ENCODE data around the gene DAGLA.

The DAGLA gene

GRCh38 chr11:61637277-61637676, 42.9 kb upstream of the DAGLA start:
- DNase-seq, result no peak
- Histone ChIP-seq H3K36me3 (no peaks in the 10 kb centered on the region), H3K4me3 (ENCODE audit: low read depth, low read length) (no peak overlapping the region), H3K9me3 (ENCODE audit: severe bottlenecking) (no peaks in the 10 kb centered on the region), H3K27ac (no peak overlapping the region), H3K27me3 (ENCODE audit: insufficient read depth, low read depth, severe bottlenecking) (no peaks in the 10 kb centered on the region)
- no peak for TF ChIP-seq CTCF (IDR thresholded peaks at IDR 0.05; ENCODE audit: low read depth, low read length)

- Histone ChIP-seq H3K27ac (no peak overlapping the region), H3K27me3 (ENCODE audit: insufficient read depth, low read depth, severe bottlenecking) (no peaks in the 10 kb centered on the region), H3K36me3 (no peaks in the 10 kb centered on the region), H3K4me3 (ENCODE audit: low read depth, low read length) (no peak overlapping the region), H3K9me3 (ENCODE audit: severe bottlenecking) (no peaks in the 10 kb centered on the region)
- TF ChIP-seq CTCF (IDR thresholded peaks at IDR 0.05; ENCODE audit: low read depth, low read length), result no peak
- DNase-seq, result no peak
Measured at GRCh38 chr11:61639816-61640443, 40.3 kb upstream of the DAGLA start.

- Histone ChIP-seq H3K27me3 (ENCODE audit: insufficient read depth, low read depth, severe bottlenecking) (no peaks in the 10 kb centered on the region), H3K4me3 (ENCODE audit: low read depth, low read length) (no peak overlapping the region), H3K27ac (no peak overlapping the region), H3K36me3 (no peaks in the 10 kb centered on the region), H3K9me3 (ENCODE audit: severe bottlenecking) (no peaks in the 10 kb centered on the region)
- TF ChIP-seq CTCF (IDR thresholded peaks at IDR 0.05; ENCODE audit: low read depth, low read length), result no peak
- no peak for DNase-seq
Measured at GRCh38 chr11:61642162-61642561, 38.0 kb upstream of the DAGLA start.

GRCh38 chr11:61645179-61645868, 34.9 kb upstream of the DAGLA start:
- no peak for TF ChIP-seq CTCF (IDR thresholded peaks at IDR 0.05; ENCODE audit: low read depth, low read length)
- H3K9me3 ChIP-seq (ENCODE audit: severe bottlenecking), result no peaks in the 10 kb centered on the region
- H3K36me3 ChIP-seq, result no peaks in the 10 kb centered on the region
- DNase-seq, result peak; percentile 79
- peak overlapping the region; percentile 6 for H3K27ac ChIP-seq
- no peaks in the 10 kb centered on the region for H3K27me3 ChIP-seq (ENCODE audit: insufficient read depth, low read depth, severe bottlenecking)
- peak overlapping the region; percentile 6 for H3K4me3 ChIP-seq (ENCODE audit: low read depth, low read length)

GRCh38 chr11:61647529-61647928, 32.7 kb upstream of the DAGLA start:
- Histone ChIP-seq H3K4me3 (ENCODE audit: low read depth, low read length) (no peak overlapping the region), H3K27me3 (ENCODE audit: insufficient read depth, low read depth, severe bottlenecking) (no peaks in the 10 kb centered on the region), H3K9me3 (ENCODE audit: severe bottlenecking) (no peaks in the 10 kb centered on the region), H3K36me3 (no peaks in the 10 kb centered on the region), H3K27ac (no peak overlapping the region)
- DNase-seq, result no peak
- no peak for TF ChIP-seq CTCF (IDR thresholded peaks at IDR 0.05; ENCODE audit: low read depth, low read length)

Data from WERI-Rb-1 (cell line).